ENCODE results near the gene PRRT1.
"Not testable (repeated sequence)": the region's sequence is repeated elsewhere in the genome, so short reads cannot be mapped to it uniquely, and the experiment has no call there.

The PRRT1 gene

DNA sequence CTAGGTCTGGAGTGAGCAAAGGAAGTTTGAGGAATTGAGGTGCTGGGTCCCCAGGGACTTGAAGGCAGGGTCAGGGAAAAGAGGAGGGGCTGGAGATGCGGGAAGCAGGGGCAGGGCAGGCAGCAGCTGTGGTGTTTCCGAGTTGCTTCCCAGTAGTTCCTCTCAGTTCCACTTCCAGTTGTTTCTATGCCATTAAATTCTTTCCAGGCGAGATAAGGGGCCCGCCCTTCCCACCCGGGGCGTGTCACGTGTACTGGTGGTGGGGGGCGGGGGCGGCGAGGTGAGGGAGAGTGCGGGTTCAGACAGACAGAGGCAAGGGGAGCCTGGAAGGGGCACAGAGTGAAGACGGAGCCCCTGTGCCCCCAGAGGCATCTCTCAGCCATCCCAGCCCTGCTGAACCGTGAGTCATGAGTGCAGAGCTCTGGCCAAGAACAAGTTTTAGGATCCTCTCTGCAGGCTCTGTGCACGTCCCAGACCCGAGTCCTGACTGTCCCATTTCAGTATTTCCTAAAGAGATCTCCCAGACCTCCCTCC, 43.6 kb downstream of the PRRT1 start:
- Histone ChIP-seq H3K27ac (peak overlapping the region; percentile 75 to 81), H3K36me3 (no peaks in the 10 kb centered on the region), H3K9me3 (no peaks in the 10 kb centered on the region), H3K27me3 (no peaks in the 10 kb centered on the region), H3K4me1 (peaks cover 0 to 72% (median 51%) of the 10 kb centered on the region in 4 donors), H3K4me3 (peak overlapping the region; percentile 40 to 47)
- DNase-seq, result peak; percentile 74 to 86
- TF ChIP-seq CTCF (IDR thresholded peaks at IDR 0.05), result no peak
- intact Hi-C loops (cut with DNase I; ENCODE audit: low total_unique reads), result no loop called here

- peak overlapping the region; percentile 40 to 47 for H3K4me3 ChIP-seq
- peak overlapping the region; percentile 75 to 81 for H3K27ac ChIP-seq
- H3K4me1 ChIP-seq, result peaks cover 0 to 64% (median 46%) of the 10 kb centered on the region in 4 donors
- intact Hi-C loops (cut with DNase I; ENCODE audit: low total_unique reads), result no loop called here
- H3K27me3 ChIP-seq, result no peaks in the 10 kb centered on the region
- peak in 1 of 2 donors; percentile 82 for DNase-seq
- no peaks in the 10 kb centered on the region for H3K36me3 ChIP-seq
- TF ChIP-seq CTCF (IDR thresholded peaks at IDR 0.05), result no peak
- no peaks in the 10 kb centered on the region for H3K9me3 ChIP-seq
Observed at GRCh38 chr6:32107406-32107805, 44.3 kb downstream of the PRRT1 start.

DNA sequence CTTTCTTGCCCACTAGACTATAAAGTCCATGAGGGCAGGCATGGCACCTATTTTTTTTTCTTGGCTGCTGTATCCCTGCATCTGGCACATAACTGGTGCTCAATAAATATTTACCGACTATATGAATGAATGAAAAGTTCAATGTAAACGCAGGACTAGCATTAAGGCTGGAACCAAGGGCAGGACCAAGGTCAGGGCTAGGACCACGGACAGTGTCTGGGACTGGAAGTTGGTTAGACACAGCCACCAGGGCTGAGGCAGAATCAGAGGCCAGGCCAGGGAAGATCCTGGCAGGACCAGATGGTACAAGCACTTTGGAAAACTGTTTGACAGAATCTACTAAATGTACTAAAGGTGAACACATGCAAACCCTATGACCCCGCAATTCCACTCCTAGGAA, 46.3 kb downstream of the PRRT1 start:
- Histone ChIP-seq H3K4me3 (no peak overlapping the region), H3K4me1 (peaks cover 0 to 46% (median 41%) of the 10 kb centered on the region in 4 donors), H3K27me3 (no peaks in the 10 kb centered on the region), H3K9me3 (no peaks in the 10 kb centered on the region), H3K27ac (peak overlapping the region in 1 of 2 donors; percentile 81), H3K36me3 (no peaks in the 10 kb centered on the region)
- no peak for DNase-seq
- intact Hi-C loops (cut with DNase I; ENCODE audit: low total_unique reads), result no loop called here
- no peak for TF ChIP-seq CTCF (IDR thresholded peaks at IDR 0.05)

GRCh38 chr6:32102255-32102654, 49.5 kb downstream of the PRRT1 start:
- H3K27me3 ChIP-seq, result no peaks in the 10 kb centered on the region
- no peak for TF ChIP-seq CTCF (IDR thresholded peaks at IDR 0.05)
- intact Hi-C loops (cut with DNase I; ENCODE audit: low total_unique reads), result no loop called here
- no peak overlapping the region for H3K27ac ChIP-seq
- DNase-seq, result no peak
- H3K36me3 ChIP-seq, result peaks cover 0 to 9% (median 4%) of the 10 kb centered on the region in 3 donors
- H3K4me3 ChIP-seq, result no peak overlapping the region
- H3K9me3 ChIP-seq, result no peaks in the 10 kb centered on the region
- H3K4me1 ChIP-seq, result peaks cover 0 to 14% (median 11%) of the 10 kb centered on the region in 4 donors

GRCh38 chr6:32100251-32100650, 51.5 kb downstream of the PRRT1 start:
- peaks cover 0 to 21% (median 12%) of the 10 kb centered on the region in 3 donors for H3K36me3 ChIP-seq
- intact Hi-C loops (cut with DNase I; ENCODE audit: low total_unique reads); DNase-seq; H3K27me3 ChIP-seq; H3K27ac ChIP-seq; H3K4me3 ChIP-seq; H3K9me3 ChIP-seq: not testable (repeated sequence)
- peaks cover 0 to 17% (median 8%) of the 10 kb centered on the region in 4 donors for H3K4me1 ChIP-seq

All from tibial artery (tissue), 4 donors.